RWPE2 (cell line): Measurements from ENCODE around the gene GAPVD1.

Source experiments
- ATAC-seq: fragments of 200-7000 bp; cut with Tn5 transposase; 3 replicates; pipeline ENCODE4 v1.9.1; 2021; ENCODE audit warnings: low read depth
- DNase-seq: peaks from one replicate; pipeline ENCODE4 v3.0.0-alpha.2; 2020; ENCODE audit warnings: low spot score
- H3K27ac ChIP-seq: fragments of 450-650 bp; 2 replicates; pipeline ENCODE4 v1.5.1; 2017; ENCODE audit warnings: mild to moderate bottlenecking; ENCODE audit not compliant: poor library complexity, severe bottlenecking
- H3K27me3 ChIP-seq: fragments of 250-450 bp; sonication (Bioruptor Pico); 2 replicates; pipeline ENCODE4 v1.5.1; 2021; ENCODE audit warnings: mild to moderate bottlenecking, moderate library complexity; ENCODE audit not compliant: insufficient read depth, poor library complexity, severe bottlenecking
- H3K36me3 ChIP-seq: fragments of 250-450 bp; sonication (Bioruptor Pico); 2 replicates; pipeline ENCODE4 v1.5.1; 2020; ENCODE audit warnings: low read depth, mild to moderate bottlenecking, moderate library complexity
- H3K4me1 ChIP-seq: fragments of 250-450 bp; sonication (Bioruptor Pico); 2 replicates; pipeline ENCODE4 v1.5.1; 2021; ENCODE audit warnings: mild to moderate bottlenecking, moderate library complexity; ENCODE audit not compliant: insufficient read depth, poor library complexity, severe bottlenecking
- H3K4me3 ChIP-seq: fragments of 250-450 bp; sonication (Bioruptor Pico); 2 replicates; pipeline ENCODE4 v1.5.1; 2021; ENCODE audit warnings: mild to moderate bottlenecking, moderate library complexity; ENCODE audit not compliant: severe bottlenecking
- H3K9me3 ChIP-seq: fragments of 250-450 bp; sonication (Bioruptor Pico); 2 replicates; pipeline ENCODE4 v1.5.1; 2021; ENCODE audit warnings: mild to moderate bottlenecking, moderate library complexity; ENCODE audit not compliant: severe bottlenecking
- TF ChIP-seq, protein P1 (sequence below): fragments of 450-650 bp; IDR thresholded peaks from one replicate; pipeline ENCODE4 v1.5.1; 2017; ENCODE audit warnings: mild to moderate bottlenecking, moderate library complexity; ENCODE audit not compliant: poor library complexity, severe bottlenecking

GAPVD1 gene

DNA sequence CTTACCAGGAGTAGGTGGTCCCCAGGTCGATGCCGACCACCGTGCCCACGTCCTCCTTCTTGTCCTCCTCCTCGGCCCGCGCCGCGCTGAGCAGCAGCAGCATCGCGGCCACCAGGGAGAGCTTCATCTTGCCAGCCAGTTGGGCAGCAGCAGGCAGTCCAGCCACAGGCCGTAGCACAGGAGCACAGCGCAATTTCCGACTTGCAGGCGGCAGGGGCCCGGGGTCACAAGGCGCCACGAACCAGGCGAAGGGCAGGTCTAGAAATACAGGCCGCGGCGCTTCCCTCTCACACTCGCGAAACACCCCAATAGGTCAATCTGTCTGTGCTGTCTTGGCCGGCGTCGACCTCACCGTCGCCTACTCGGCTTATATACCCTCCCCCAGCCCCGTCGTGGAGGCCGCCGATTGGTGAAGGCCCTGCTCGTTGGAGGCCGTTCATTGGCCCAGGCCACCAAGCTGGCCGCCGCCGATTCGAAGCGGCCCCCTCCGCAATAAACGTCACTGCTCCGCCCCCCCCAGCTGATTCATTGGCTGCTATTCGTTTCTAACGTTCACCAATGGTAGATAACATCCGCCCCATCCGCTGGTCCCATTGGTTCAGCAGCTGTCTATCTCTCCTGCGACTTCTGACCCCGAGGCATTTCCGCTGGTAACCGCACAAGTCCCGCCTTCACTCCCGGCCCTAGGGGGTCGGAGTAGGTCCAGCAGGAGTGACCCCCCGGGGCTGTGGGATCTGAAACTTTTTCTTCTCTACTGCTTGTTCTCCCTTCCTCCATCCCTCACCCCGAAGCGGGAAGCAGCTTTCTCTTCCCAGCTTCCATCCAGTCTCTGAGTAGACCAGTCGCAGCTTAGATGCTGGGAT lies 20.4 kb upstream of the GAPVD1 start, which contains the start of gene HSPA5:
Gene HSPA5 (minus strand): TSS at position 344 of the 863 bp plus-strand sequence. CDS start 217 bp downstream, at position 127.
- Histone ChIP-seq H3K36me3 (peaks cover 48% of the 10 kb centered on the region), H3K9me3 (no peaks in the 10 kb centered on the region), H3K27ac (peak within 1 kb of the TSS; percentile 80), H3K27me3 (no peaks in the 10 kb centered on the region), H3K4me3 (peak within 1 kb of the TSS; percentile 74), H3K4me1 (peaks cover 39% of the 10 kb centered on the region)
- peak; percentile 99 for DNase-seq
- TF ChIP-seq, protein P1, sequence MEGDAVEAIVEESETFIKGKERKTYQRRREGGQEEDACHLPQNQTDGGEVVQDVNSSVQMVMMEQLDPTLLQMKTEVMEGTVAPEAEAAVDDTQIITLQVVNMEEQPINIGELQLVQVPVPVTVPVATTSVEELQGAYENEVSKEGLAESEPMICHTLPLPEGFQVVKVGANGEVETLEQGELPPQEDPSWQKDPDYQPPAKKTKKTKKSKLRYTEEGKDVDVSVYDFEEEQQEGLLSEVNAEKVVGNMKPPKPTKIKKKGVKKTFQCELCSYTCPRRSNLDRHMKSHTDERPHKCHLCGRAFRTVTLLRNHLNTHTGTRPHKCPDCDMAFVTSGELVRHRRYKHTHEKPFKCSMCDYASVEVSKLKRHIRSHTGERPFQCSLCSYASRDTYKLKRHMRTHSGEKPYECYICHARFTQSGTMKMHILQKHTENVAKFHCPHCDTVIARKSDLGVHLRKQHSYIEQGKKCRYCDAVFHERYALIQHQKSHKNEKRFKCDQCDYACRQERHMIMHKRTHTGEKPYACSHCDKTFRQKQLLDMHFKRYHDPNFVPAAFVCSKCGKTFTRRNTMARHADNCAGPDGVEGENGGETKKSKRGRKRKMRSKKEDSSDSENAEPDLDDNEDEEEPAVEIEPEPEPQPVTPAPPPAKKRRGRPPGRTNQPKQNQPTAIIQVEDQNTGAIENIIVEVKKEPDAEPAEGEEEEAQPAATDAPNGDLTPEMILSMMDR = no peak
- peak; percentile 82 for ATAC-seq

DNA sequence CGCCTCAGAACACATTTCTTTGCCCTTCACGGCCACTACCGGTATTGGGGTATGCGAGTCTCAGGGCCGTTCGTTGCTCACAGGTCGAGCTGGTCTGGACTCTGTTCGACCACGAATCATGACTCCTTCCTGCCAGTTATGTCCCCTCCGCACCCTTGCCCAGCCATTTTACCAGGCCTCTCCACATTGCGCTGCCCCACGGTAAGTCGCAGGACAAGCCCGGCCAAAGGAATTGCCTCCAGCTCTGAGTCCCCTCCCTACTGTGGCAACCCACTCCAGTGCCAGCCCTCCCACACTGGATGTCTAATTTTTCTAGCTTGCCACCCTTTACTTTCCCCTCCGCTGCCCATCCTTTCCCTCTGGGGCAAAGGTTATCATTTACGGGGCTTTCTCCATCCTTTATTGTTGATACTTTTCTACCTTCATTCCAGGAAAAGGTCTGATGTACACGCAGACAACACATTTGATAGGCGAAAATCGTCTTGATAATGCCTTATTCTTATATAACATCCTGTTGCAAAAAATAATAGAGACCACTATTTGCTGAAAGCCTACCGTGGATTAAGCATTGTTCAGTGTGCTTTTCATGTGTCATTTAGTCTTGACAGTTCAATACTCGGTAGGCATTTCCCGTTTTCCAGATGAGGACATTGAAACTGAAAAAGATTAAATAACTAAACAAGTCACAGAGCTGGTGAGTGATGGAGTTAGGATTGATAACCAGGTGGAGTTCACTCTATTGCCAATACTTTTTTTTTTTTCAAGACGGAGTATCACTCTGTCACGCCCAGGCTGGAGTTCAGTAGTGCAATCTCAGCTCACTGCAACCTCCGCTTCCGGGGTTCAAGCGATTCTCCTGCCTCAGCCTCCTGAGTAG lies 19.5 kb upstream of the GAPVD1 start:
- TF ChIP-seq, protein P1 = no peak
- Histone ChIP-seq H3K27me3 (no peaks in the 10 kb centered on the region), H3K4me1 (peaks cover 31% of the 10 kb centered on the region), H3K4me3 (peak overlapping the region; percentile 74), H3K9me3 (no peaks in the 10 kb centered on the region), H3K36me3 (peaks cover 40% of the 10 kb centered on the region), H3K27ac (peak overlapping the region; percentile 80)
- peak; percentile 15 for ATAC-seq
- DNase-seq = no peak

- H3K4me1 ChIP-seq = peaks cover 15% of the 10 kb centered on the region
- H3K9me3 ChIP-seq = no peaks in the 10 kb centered on the region
- H3K27me3 ChIP-seq = no peaks in the 10 kb centered on the region
- H3K36me3 ChIP-seq = peaks cover 22% of the 10 kb centered on the region
- ATAC-seq = no peak
- peak overlapping the region; percentile 80 for H3K27ac ChIP-seq
- TF ChIP-seq, protein P1 = no peak
- no peak overlapping the region for H3K4me3 ChIP-seq
- DNase-seq = no peak
These were observed 17.8 kb upstream of the GAPVD1 start for GRCh38 chr9:125243792-125244260.

DNA sequence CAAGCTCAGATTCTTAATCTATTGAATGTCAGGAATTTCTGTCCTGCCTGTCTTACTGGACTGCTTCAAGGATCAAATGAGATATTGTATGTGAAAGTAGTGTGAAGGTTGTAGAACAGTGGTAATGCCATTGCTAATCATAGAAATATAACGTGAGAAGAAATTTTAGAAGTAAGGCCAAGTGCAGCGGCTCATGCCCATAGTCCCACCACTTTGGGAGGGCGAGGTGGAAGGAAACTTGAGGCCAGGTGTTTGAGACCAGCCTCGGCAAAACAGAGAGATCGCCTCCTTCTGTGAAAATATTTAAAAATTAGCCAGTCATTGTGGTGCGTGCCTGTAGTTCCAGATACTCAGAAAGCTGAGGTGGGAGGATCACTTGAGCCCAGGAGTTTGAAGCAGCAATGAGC lies 15.4 kb upstream of the GAPVD1 start:
- Histone ChIP-seq H3K4me3 (no peak overlapping the region), H3K36me3 (no peaks in the 10 kb centered on the region), H3K27ac (no peak overlapping the region), H3K9me3 (no peaks in the 10 kb centered on the region), H3K27me3 (no peaks in the 10 kb centered on the region), H3K4me1 (peaks cover 15% of the 10 kb centered on the region)
- DNase-seq = no peak
- TF ChIP-seq, protein P1 = no peak
- ATAC-seq = no peak
